ENCODE data around the gene EXOC7.

The EXOC7 gene

GRCh38 chr17:76103274-76104139, at the start of gene EXOC7:
TSS of gene EXOC7 (minus strand) at chr17:76103787. CDS start at chr17:76103692, 95 bp downstream.
- DNase-seq, result peak; percentile 90 to 92

GRCh38 chr17:76153202-76153601, 49.6 kb upstream of the EXOC7 start:
- no peak for DNase-seq

- no peak for DNase-seq
These were observed 49.0 kb upstream of the EXOC7 start for GRCh38 chr17:76152591-76152990.

GRCh38 chr17:76151896-76152454, 48.4 kb upstream of the EXOC7 start:
- no peak for DNase-seq

- no peak for DNase-seq
These were observed 47.4 kb upstream of the EXOC7 start for GRCh38 chr17:76150712-76151622.

- no peak for DNase-seq
These were observed 45.6 kb upstream of the EXOC7 start for GRCh38 chr17:76149214-76149613.

GRCh38 chr17:76148015-76148326, 44.4 kb upstream of the EXOC7 start:
- no peak for DNase-seq

- DNase-seq, result no peak
These were observed 43.8 kb upstream of the EXOC7 start for GRCh38 chr17:76147211-76148014.

GRCh38 chr17:76146053-76146851, 42.7 kb upstream of the EXOC7 start:
- DNase-seq, result no peak

GRCh38 chr17:76145231-76146052, 41.9 kb upstream of the EXOC7 start:
- peak; percentile 39 to 48 for DNase-seq

- no peak for DNase-seq
These were observed 39.0 kb upstream of the EXOC7 start for GRCh38 chr17:76142585-76143041.

- DNase-seq, result no peak
These were observed 38.5 kb upstream of the EXOC7 start for GRCh38 chr17:76142039-76142584.

- peak; percentile 84 to 88 for DNase-seq
These were observed 37.8 kb upstream of the EXOC7 start, which contains the start of gene FOXJ1 for GRCh38 chr17:76141212-76142038. TSS of gene FOXJ1 (minus strand) at chr17:76141245. CDS start at chr17:76140395, 850 bp downstream.

- DNase-seq, result no peak
These were observed 37.1 kb upstream of the EXOC7 start for GRCh38 chr17:76140661-76141211.

GRCh38 chr17:76139801-76140660, 36.4 kb upstream of the EXOC7 start:
- DNase-seq, result peak; percentile 36 to 41

GRCh38 chr17:76138896-76139752, 35.5 kb upstream of the EXOC7 start:
- DNase-seq, result no peak
